HEK293T (cell line): Measurements from ENCODE around the gene HPCAL1.

Experiments used
- FOXA1 ChIP-seq: fragments of 450-650 bp; IDR thresholded peaks from 2 replicates; pipeline ENCODE4 v1.6.1; 2016; ENCODE audit warnings: mild to moderate bottlenecking
- SP1 ChIP-seq: fragments of 450-650 bp; IDR thresholded peaks from 2 replicates; pipeline ENCODE4 v1.6.1; 2017

GRCh38 chr2:10294077-10294476 lies 8.6 kb upstream of the HPCAL1 start:
- no peak for TF ChIP-seq FOXA1
- TF ChIP-seq SP1, result no peak
